Small intestine (tissue), 7 donors: ENCODE measurements around the gene PGA3. TPM values are rescaled to one million over a fixed set of nuclear protein-coding genes. Genes with fewer than 3 reads are reported as not detected.
"Not testable (repeated sequence)": the region's sequence is repeated elsewhere in the genome, so short reads cannot be mapped to it uniquely, and the experiment has no call there.

ENCODE experiments used
- DNase-seq, 2 donors: peaks; one replicate each; pipeline versions ENCODE4 v3.0.0 to v3.0.0-alpha.2; 2013
- FAIRE-seq: peaks from 2 replicates; lab custom pipeline; 2012; peaks lifted over from hg19 to GRCh38; lab: Jason Lieb, UNC
- H3K27ac ChIP-seq, 3 donors: one replicate each; pipeline ENCODE4 v1.5.1; 2013; ENCODE audit warnings: low read length in 2 of 3, mild to moderate bottlenecking in 2 of 3, control low read depth in 1 of 3, inconsistent platforms in 1 of 3, low read depth in 1 of 3, moderate library complexity in 1 of 3
- H3K27me3 ChIP-seq, 3 donors: one replicate each; pipeline ENCODE4 v1.6.1; 2013; ENCODE audit warnings: low read length in 3 of 3, inconsistent platforms in 1 of 3; ENCODE audit not compliant: control insufficient read depth in 3 of 3, insufficient read depth in 3 of 3
- H3K36me3 ChIP-seq, 3 donors: one replicate each; pipeline ENCODE4 v1.6.1; 2013; ENCODE audit warnings: low read length in 3 of 3, inconsistent platforms in 1 of 3, low read depth in 1 of 3, mild to moderate bottlenecking in 1 of 3, moderate library complexity in 1 of 3; ENCODE audit not compliant: control insufficient read depth in 3 of 3, insufficient read depth in 2 of 3
- H3K4me1 ChIP-seq, 3 donors: one replicate each; pipeline ENCODE4 v1.6.1; 2013; ENCODE audit warnings: low read length in 2 of 3, inconsistent platforms in 1 of 3, low read depth in 1 of 3, mild to moderate bottlenecking in 1 of 3, moderate library complexity in 1 of 3; ENCODE audit not compliant: control insufficient read depth in 3 of 3, insufficient read depth in 2 of 3
- H3K4me3 ChIP-seq, 3 donors: one replicate each; pipeline ENCODE4 v1.5.1; 2013; ENCODE audit warnings: low read length in 3 of 3, control low read depth in 1 of 3, inconsistent platforms in 1 of 3, low read depth in 1 of 3, mild to moderate bottlenecking in 1 of 3, moderate library complexity in 1 of 3
- H3K9me3 ChIP-seq, 2 donors: one replicate each; pipeline ENCODE4 v1.6.1; 2013; ENCODE audit warnings: low read depth in 1 of 2, low read length in 1 of 2; ENCODE audit not compliant: control insufficient read depth in 2 of 2, insufficient read depth in 1 of 2
- WGBS, 3 donors: extraction: QIAGEN DNeasy Blood & Tissue Kit; methylation state at CpG; one replicate each; pipeline ENCODE4 v1.1.7; 2013; 5-methylcytosine and 5-hydroxymethylcytosine counted together
- polyA plus RNA-seq, 4 donors: library from polyadenylated mRNA; stranded (reverse) in 3 of 4; unstranded in 1 of 4; fragments of 200-250 nt in 3 of 4; fragments of 120-200 nt in 1 of 4; gene quantifications; one replicate each; pipeline versions ENCODE4 v1.2.1 to v1.2.3, GENCODE V29; 2013
- donor health status: healthy with polysubstance abuse.
- donor health status: control.
- donor health status: control.
- donor health status: Bipolar disorder and iron deficiency.
- donor health status: healthy.

The PGA3 gene
- polyA plus RNA-seq, 4 donors, result 0.47 to 86.2 (median 8.5) TPM

- 4 to 35% (median 22%) methylated on average over 1 to 3 of the region's 7 CpGs for WGBS, 3 donors
- DNase-seq, FAIRE-seq, H3K36me3 ChIP-seq, H3K27me3 ChIP-seq, H3K4me3 ChIP-seq, H3K9me3 ChIP-seq, H3K27ac ChIP-seq: not testable (repeated sequence)
- H3K4me1 ChIP-seq, result peaks cover 0 to 19% (median 0%) of the 10 kb centered on the region in 3 donors
Measured at GRCh38 chr11:61165785-61166184, 37.5 kb upstream of the PGA3 start.

- WGBS, 3 donors, result 92 to 98% (median 93%) methylated on average over 16 to 26 of the region's 31 CpGs
- H3K4me1 ChIP-seq, result peaks cover 0 to 19% (median 0%) of the 10 kb centered on the region in 3 donors
- H3K9me3 ChIP-seq, H3K36me3 ChIP-seq, FAIRE-seq, H3K27me3 ChIP-seq, H3K4me3 ChIP-seq, H3K27ac ChIP-seq, DNase-seq: not testable (repeated sequence)
Measured at GRCh38 chr11:61166331-61166730, 37.0 kb upstream of the PGA3 start.

- FAIRE-seq, result no peak
Measured at GRCh38 chr11:61168042-61168688, 35.1 kb upstream of the PGA3 start.

GRCh38 chr11:61168800-61169199 lies 34.5 kb upstream of the PGA3 start:
- 82 to 96% (median 89%) methylated on average over 1 of the region's 1 CpG for WGBS, 3 donors
- peaks cover 0 to 14% (median 0%) of the 10 kb centered on the region in 3 donors for H3K4me1 ChIP-seq

More at GRCh38 chr11:61168042-61168688, 35.1 kb upstream of the PGA3 start:
- Histone ChIP-seq H3K27me3 (no peaks in the 10 kb centered on the region), H3K27ac (no peak overlapping the region), H3K4me1 (peaks cover 0 to 14% (median 0%) of the 10 kb centered on the region in 3 donors), H3K9me3 (peaks cover 0 to 15% of the 10 kb centered on the region in 2 donors), H3K36me3 (no peaks in the 10 kb centered on the region), H3K4me3 (no peak overlapping the region)
- no peak for DNase-seq
- WGBS, 3 donors, result 89 to 92% (median 91%) methylated on average over 9 of the region's 9 CpGs

GRCh38 chr11:61170566-61170965 lies 32.7 kb upstream of the PGA3 start:
- H3K9me3 ChIP-seq, result peaks cover 0 to 16% of the 10 kb centered on the region in 2 donors
- no peak for DNase-seq

More at GRCh38 chr11:61168800-61169199, 34.5 kb upstream of the PGA3 start:
- no peak for DNase-seq
- no peaks in the 10 kb centered on the region for H3K27me3 ChIP-seq
- no peak overlapping the region for H3K4me3 ChIP-seq
- no peaks in the 10 kb centered on the region for H3K36me3 ChIP-seq
- H3K27ac ChIP-seq, result no peak overlapping the region
- peaks cover 0 to 16% of the 10 kb centered on the region in 2 donors for H3K9me3 ChIP-seq
- no peak for FAIRE-seq

GRCh38 chr11:61171907-61172306 lies 31.4 kb upstream of the PGA3 start:
- H3K4me1 ChIP-seq, result no peaks in the 10 kb centered on the region
- H3K9me3 ChIP-seq, result peaks cover 0 to 16% of the 10 kb centered on the region in 2 donors
- H3K4me3 ChIP-seq, result no peak overlapping the region
- DNase-seq, result no peak
- no peaks in the 10 kb centered on the region for H3K36me3 ChIP-seq
- H3K27me3 ChIP-seq, result peaks cover 0 to 2% (median 0%) of the 10 kb centered on the region in 3 donors
- no peak overlapping the region for H3K27ac ChIP-seq
- FAIRE-seq, result no peak
- 33 to 54% (median 49%) methylated on average over 3 of the region's 3 CpGs for WGBS, 3 donors

More at GRCh38 chr11:61170566-61170965, 32.7 kb upstream of the PGA3 start:
- H3K36me3 ChIP-seq, result no peaks in the 10 kb centered on the region
- WGBS, 3 donors, result 78 to 91% (median 84%) methylated on average over 9 of the region's 9 CpGs
- no peak for FAIRE-seq
- peaks cover 0 to under 1% (median 0%) of the 10 kb centered on the region in 3 donors for H3K4me1 ChIP-seq
- no peak overlapping the region for H3K27ac ChIP-seq
- peaks cover 0 to 2% (median 0%) of the 10 kb centered on the region in 3 donors for H3K27me3 ChIP-seq
- H3K4me3 ChIP-seq, result no peak overlapping the region

GRCh38 chr11:61172356-61172755 lies 31.0 kb upstream of the PGA3 start:
- Histone ChIP-seq H3K27ac (no peak overlapping the region), H3K4me3 (no peak overlapping the region), H3K4me1 (no peaks in the 10 kb centered on the region), H3K27me3 (peaks cover 0 to 2% (median 0%) of the 10 kb centered on the region in 3 donors), H3K9me3 (peaks cover 0 to 14% of the 10 kb centered on the region in 2 donors), H3K36me3 (no peaks in the 10 kb centered on the region)
- no peak for FAIRE-seq
- DNase-seq, result no peak
- WGBS, 3 donors, result 66 to 74% (median 68%) methylated on average over 5 of the region's 5 CpGs

GRCh38 chr11:61172888-61173287 lies 30.4 kb upstream of the PGA3 start:
- DNase-seq, result no peak
- H3K36me3 ChIP-seq, result no peaks in the 10 kb centered on the region
- 90 to 95% (median 93%) methylated on average over 3 of the region's 3 CpGs for WGBS, 3 donors
- H3K9me3 ChIP-seq, result peaks cover 0 to 11% of the 10 kb centered on the region in 2 donors
- H3K27ac ChIP-seq, result no peak overlapping the region
- H3K4me1 ChIP-seq, result no peaks in the 10 kb centered on the region
- peaks cover 0 to 2% (median 0%) of the 10 kb centered on the region in 3 donors for H3K27me3 ChIP-seq
- H3K4me3 ChIP-seq, result no peak overlapping the region
- no peak for FAIRE-seq
